Measurements from ENCODE around the gene DCLK1.

The DCLK1 gene

GRCh38 chr13:36014763-36015162 lies 116.4 kb downstream of the DCLK1 start:
- ATAC-seq: no peak
- Mint-ChIP-seq H3K4me3 (no peak overlapping the region), H3K27ac (no peak overlapping the region), H3K36me3 (ENCODE audit: low read depth) (no peaks in the 10 kb centered on the region), H3K4me1 (no peaks in the 10 kb centered on the region), H3K27me3 (no peaks in the 10 kb centered on the region), H3K9me3 (peaks cover 9% of the 10 kb centered on the region)
- no peak for DNase-seq

- Mint-ChIP-seq H3K4me3 (no peak overlapping the region), H3K4me1 (no peaks in the 10 kb centered on the region), H3K27me3 (no peaks in the 10 kb centered on the region), H3K36me3 (ENCODE audit: low read depth) (no peaks in the 10 kb centered on the region), H3K9me3 (peaks cover 4% of the 10 kb centered on the region), H3K27ac (no peak overlapping the region)
- ATAC-seq (no peak), DNase-seq (no peak)
Measured at GRCh38 chr13:36006894-36007675, 124.1 kb downstream of the DCLK1 start.

DNA sequence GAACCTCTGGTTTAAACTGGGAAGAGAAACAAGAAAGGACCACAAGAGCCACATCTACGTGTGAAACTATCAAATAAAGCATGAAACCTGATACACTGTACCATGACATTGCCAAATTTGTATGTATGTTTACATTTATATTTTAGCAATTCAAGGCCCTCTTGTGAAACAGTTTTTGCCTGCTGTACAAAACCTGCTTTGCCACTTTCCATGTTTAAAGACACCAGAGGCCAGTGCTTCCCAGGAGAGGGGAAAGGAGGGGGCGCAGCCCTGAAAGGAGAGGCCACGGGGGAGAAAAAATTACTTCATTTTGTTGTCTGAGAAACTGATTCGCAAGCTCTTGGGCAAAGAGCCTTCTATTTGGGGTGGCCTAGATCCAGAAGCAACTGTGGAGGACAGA lies 124.8 kb downstream of the DCLK1 start:
- Mint-ChIP-seq H3K4me1 (no peaks in the 10 kb centered on the region), H3K4me3 (no peak overlapping the region), H3K27ac (no peak overlapping the region), H3K27me3 (no peaks in the 10 kb centered on the region), H3K9me3 (peaks cover 4% of the 10 kb centered on the region), H3K36me3 (ENCODE audit: low read depth) (no peaks in the 10 kb centered on the region)
- ATAC-seq: no peak
- DNase-seq: no peak

DNA sequence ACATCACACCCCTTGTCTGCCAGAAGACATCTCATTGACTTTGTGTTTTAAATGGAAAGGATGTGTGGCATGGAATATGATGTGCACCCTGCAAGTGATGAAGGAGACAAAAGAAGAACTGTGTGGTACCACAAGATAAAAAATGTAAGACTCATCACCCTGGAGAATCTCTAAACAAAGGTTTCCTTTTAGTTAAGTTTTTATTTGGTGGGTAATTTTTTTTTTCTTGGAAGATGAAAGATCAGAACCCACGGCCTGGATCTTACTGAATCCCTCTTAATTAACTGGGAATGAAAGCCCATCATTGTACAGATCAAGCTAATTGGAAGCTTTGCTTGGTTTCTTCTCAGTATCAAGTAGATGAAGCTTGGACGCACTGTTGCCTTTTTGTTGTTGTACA lies 129.6 kb downstream of the DCLK1 start:
- H3K4me1 Mint-ChIP-seq: no peaks in the 10 kb centered on the region
- no peak for DNase-seq
- H3K4me3 Mint-ChIP-seq: no peak overlapping the region
- H3K27me3 Mint-ChIP-seq: no peaks in the 10 kb centered on the region
- ATAC-seq: no peak
- H3K27ac Mint-ChIP-seq: no peak overlapping the region
- H3K9me3 Mint-ChIP-seq: peaks cover 9% of the 10 kb centered on the region
- no peaks in the 10 kb centered on the region for H3K36me3 Mint-ChIP-seq (ENCODE audit: low read depth)

DNA sequence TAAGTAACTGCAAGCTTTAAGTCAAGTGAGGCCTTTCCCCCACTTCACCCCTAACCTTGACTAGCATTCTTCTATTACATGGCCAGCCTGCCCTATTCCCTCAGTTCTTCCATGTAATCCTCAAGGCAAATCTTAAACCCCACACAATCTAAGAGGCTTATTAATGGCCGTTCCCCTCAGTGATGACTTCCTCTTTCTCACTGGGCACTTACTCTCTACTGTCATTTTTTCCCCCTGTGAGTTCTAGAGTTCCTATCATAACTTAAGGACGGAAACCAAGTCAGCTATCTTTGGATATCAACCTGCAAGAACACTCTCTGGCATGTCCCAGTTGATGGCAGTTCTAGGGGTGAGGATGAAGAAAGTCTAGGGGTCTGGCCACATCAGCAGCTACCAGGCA lies 131.2 kb downstream of the DCLK1 start:
- Mint-ChIP-seq H3K27me3 (no peaks in the 10 kb centered on the region), H3K36me3 (ENCODE audit: low read depth) (no peaks in the 10 kb centered on the region), H3K4me1 (no peaks in the 10 kb centered on the region), H3K27ac (no peak overlapping the region), H3K9me3 (peaks cover 5% of the 10 kb centered on the region), H3K4me3 (no peak overlapping the region)
- DNase-seq (no peak), ATAC-seq (no peak)

DNA sequence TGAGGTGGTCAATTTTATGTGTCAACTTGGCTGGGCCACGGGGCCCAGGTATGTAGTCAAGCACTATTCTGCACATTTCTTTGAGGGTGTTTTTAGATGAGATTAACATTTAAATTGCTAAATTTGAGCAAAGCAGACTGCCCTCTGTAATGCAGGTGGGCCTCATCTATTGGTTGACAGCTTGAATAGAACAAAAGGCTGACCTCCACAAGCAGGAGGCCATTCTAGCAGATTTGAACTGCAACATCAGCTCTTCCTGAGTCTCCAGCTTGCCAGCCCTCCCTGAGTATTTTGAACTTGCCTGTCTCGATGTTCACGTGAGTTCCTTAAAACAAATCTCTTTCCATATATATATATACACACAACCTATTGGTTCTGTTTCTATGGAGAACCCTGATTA lies 134.8 kb downstream of the DCLK1 start:
- H3K4me3 Mint-ChIP-seq: no peak overlapping the region
- no peaks in the 10 kb centered on the region for H3K4me1 Mint-ChIP-seq
- peaks cover 2% of the 10 kb centered on the region for H3K27me3 Mint-ChIP-seq
- ATAC-seq (no peak), DNase-seq (no peak)
- no peaks in the 10 kb centered on the region for H3K36me3 Mint-ChIP-seq (ENCODE audit: low read depth)
- H3K9me3 Mint-ChIP-seq: peaks cover 5% of the 10 kb centered on the region
- no peak overlapping the region for H3K27ac Mint-ChIP-seq

GRCh38 chr13:35995136-35995535 lies 136.0 kb downstream of the DCLK1 start:
- Mint-ChIP-seq H3K27ac (no peak overlapping the region), H3K4me3 (no peak overlapping the region), H3K9me3 (peaks cover 5% of the 10 kb centered on the region), H3K36me3 (ENCODE audit: low read depth) (no peaks in the 10 kb centered on the region), H3K4me1 (no peaks in the 10 kb centered on the region), H3K27me3 (peaks cover 2% of the 10 kb centered on the region)
- ATAC-seq: no peak
- DNase-seq: no peak

DNA sequence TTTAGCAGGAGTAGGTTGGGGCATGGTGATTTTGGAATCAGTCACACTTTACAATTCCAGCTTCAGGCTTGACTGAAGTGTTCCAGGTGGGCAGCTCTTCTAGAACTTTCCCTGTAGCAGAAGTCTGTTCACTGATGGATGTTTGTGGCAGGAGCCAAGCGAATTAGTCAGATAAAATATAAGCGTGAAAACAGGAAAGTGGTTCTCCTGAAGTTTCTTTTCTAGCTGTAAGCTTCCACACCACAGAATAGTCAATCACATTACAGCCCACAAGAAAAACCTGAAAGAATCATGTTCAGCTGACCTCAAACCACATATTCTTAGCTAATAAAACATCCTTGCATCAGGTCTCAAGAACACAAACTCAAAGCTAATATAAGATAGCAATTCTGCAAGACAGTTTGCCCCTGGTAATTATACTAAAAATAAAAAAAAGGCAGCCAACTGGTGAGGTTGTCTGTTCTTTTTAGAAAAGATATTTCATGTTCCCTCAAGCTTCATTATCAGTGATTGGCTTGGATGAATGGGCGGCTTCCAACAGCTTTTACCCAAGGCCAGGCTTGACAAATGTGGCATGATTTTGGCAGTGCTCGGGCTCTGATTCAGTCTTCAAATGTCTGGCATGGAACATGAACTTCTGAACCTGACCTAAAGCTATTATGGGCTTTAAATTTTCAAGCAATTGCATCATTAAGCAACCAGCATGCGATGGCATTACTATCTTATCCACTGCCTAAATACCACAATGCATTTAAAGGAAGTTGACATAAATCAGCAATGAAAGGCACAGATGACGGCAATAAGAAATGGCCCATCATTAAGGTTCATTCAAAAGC lies 136.8 kb downstream of the DCLK1 start:
- Mint-ChIP-seq H3K4me1 (no peaks in the 10 kb centered on the region), H3K9me3 (peaks cover 5% of the 10 kb centered on the region), H3K27ac (no peak overlapping the region), H3K36me3 (ENCODE audit: low read depth) (no peaks in the 10 kb centered on the region), H3K4me3 (no peak overlapping the region), H3K27me3 (peaks cover 2% of the 10 kb centered on the region)
- ATAC-seq (no peak), DNase-seq (no peak)

- peaks cover 5% of the 10 kb centered on the region for H3K9me3 Mint-ChIP-seq
- H3K4me1 Mint-ChIP-seq: no peaks in the 10 kb centered on the region
- no peak for ATAC-seq
- H3K4me3 Mint-ChIP-seq: no peak overlapping the region
- H3K27me3 Mint-ChIP-seq: peaks cover 4% of the 10 kb centered on the region
- no peaks in the 10 kb centered on the region for H3K36me3 Mint-ChIP-seq (ENCODE audit: low read depth)
- DNase-seq: no peak
- H3K27ac Mint-ChIP-seq: no peak overlapping the region
Measured at GRCh38 chr13:35993686-35994085, 137.5 kb downstream of the DCLK1 start.

- H3K4me1 Mint-ChIP-seq: no peaks in the 10 kb centered on the region
- no peak overlapping the region for H3K27ac Mint-ChIP-seq
- H3K36me3 Mint-ChIP-seq (ENCODE audit: low read depth): no peaks in the 10 kb centered on the region
- H3K4me3 Mint-ChIP-seq: no peak overlapping the region
- DNase-seq (no peak), ATAC-seq (no peak)
- H3K27me3 Mint-ChIP-seq: peaks cover 4% of the 10 kb centered on the region
- H3K9me3 Mint-ChIP-seq: no peaks in the 10 kb centered on the region
Measured at GRCh38 chr13:35992964-35993363, 138.2 kb downstream of the DCLK1 start.

DNA sequence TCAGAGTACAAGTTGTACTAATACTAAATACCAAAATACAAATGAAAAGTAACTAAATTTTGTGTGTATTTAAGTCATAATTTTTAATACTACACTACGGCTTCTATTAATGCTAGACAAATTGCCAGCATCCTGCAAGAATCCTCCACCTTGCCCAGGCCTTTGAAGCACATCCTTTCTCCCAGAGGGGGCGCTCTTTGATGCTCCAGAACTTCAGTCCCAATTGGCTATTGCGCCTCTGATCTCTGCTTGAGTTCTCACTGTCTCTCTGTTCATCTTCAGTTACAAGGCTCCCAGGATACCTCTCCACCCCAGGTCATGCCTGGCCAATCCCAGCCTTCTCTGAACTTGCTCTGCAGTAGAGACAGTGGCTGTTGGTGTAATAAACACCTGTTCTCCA lies 141.0 kb downstream of the DCLK1 start:
- ATAC-seq: no peak
- Mint-ChIP-seq H3K4me3 (no peak overlapping the region), H3K4me1 (no peaks in the 10 kb centered on the region), H3K27ac (no peak overlapping the region), H3K27me3 (peaks cover 5% of the 10 kb centered on the region), H3K36me3 (ENCODE audit: low read depth) (no peaks in the 10 kb centered on the region), H3K9me3 (no peaks in the 10 kb centered on the region)
- DNase-seq: no peak

DNA sequence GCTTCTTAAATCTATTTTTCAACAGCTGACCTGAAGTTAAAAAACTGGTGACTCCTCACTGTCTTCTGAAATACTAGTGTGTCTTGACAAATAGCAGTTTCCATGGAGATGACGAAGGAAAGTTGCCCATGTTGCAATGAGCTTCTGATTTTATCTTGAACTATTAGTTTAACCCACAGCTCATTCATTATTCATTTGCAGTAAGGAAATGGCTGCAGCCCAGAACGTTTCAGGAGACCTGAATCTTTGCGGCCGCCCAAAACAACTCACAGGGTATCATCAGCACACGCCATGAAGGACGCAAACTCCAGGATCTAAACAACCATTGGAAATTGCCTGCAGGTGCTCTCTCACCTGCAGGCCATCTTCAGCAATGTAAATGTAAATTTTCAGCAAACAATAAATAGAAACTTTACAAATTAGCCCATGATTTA lies 142.5 kb downstream of the DCLK1 start:
- no peak overlapping the region for H3K27ac Mint-ChIP-seq
- no peaks in the 10 kb centered on the region for H3K9me3 Mint-ChIP-seq
- H3K4me1 Mint-ChIP-seq: no peaks in the 10 kb centered on the region
- H3K4me3 Mint-ChIP-seq: no peak overlapping the region
- ATAC-seq (no peak), DNase-seq (no peak)
- H3K36me3 Mint-ChIP-seq (ENCODE audit: low read depth): no peaks in the 10 kb centered on the region
- H3K27me3 Mint-ChIP-seq: peaks cover 6% of the 10 kb centered on the region

GRCh38 chr13:35987572-35988513 lies 143.3 kb downstream of the DCLK1 start:
- no peaks in the 10 kb centered on the region for H3K36me3 Mint-ChIP-seq (ENCODE audit: low read depth)
- DNase-seq (no peak), ATAC-seq (no peak)
- no peak overlapping the region for H3K27ac Mint-ChIP-seq
- no peaks in the 10 kb centered on the region for H3K4me1 Mint-ChIP-seq
- peaks cover 4% of the 10 kb centered on the region for H3K27me3 Mint-ChIP-seq
- H3K9me3 Mint-ChIP-seq: no peaks in the 10 kb centered on the region
- H3K4me3 Mint-ChIP-seq: no peak overlapping the region

GRCh38 chr13:35984776-35985453 lies 146.3 kb downstream of the DCLK1 start:
- Mint-ChIP-seq H3K27ac (no peak overlapping the region), H3K36me3 (ENCODE audit: low read depth) (no peaks in the 10 kb centered on the region)
- no peak for DNase-seq

More at GRCh38 chr13:35984776-35985453, 146.3 kb downstream of the DCLK1 start:
- H3K9me3 Mint-ChIP-seq: no peaks in the 10 kb centered on the region
- H3K4me3 Mint-ChIP-seq: no peak overlapping the region
- no peaks in the 10 kb centered on the region for H3K4me1 Mint-ChIP-seq
- ATAC-seq: no peak
- H3K27me3 Mint-ChIP-seq: peaks cover 4% of the 10 kb centered on the region
